ENCODE data around the gene PGS1.
A peak's percentile ranks its signal among the peaks of the same experiment; 100 is the strongest.
"Not testable (repeated sequence)": the region's sequence is repeated elsewhere in the genome, so short reads cannot be mapped to it uniquely, and the experiment has no call there.

PGS1 gene, protein sequence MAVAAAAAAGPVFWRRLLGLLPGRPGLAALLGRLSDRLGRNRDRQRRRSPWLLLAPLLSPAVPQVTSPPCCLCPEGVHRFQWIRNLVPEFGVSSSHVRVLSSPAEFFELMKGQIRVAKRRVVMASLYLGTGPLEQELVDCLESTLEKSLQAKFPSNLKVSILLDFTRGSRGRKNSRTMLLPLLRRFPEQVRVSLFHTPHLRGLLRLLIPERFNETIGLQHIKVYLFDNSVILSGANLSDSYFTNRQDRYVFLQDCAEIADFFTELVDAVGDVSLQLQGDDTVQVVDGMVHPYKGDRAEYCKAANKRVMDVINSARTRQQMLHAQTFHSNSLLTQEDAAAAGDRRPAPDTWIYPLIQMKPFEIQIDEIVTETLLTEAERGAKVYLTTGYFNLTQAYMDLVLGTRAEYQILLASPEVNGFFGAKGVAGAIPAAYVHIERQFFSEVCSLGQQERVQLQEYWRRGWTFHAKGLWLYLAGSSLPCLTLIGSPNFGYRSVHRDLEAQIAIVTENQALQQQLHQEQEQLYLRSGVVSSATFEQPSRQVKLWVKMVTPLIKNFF

DNA sequence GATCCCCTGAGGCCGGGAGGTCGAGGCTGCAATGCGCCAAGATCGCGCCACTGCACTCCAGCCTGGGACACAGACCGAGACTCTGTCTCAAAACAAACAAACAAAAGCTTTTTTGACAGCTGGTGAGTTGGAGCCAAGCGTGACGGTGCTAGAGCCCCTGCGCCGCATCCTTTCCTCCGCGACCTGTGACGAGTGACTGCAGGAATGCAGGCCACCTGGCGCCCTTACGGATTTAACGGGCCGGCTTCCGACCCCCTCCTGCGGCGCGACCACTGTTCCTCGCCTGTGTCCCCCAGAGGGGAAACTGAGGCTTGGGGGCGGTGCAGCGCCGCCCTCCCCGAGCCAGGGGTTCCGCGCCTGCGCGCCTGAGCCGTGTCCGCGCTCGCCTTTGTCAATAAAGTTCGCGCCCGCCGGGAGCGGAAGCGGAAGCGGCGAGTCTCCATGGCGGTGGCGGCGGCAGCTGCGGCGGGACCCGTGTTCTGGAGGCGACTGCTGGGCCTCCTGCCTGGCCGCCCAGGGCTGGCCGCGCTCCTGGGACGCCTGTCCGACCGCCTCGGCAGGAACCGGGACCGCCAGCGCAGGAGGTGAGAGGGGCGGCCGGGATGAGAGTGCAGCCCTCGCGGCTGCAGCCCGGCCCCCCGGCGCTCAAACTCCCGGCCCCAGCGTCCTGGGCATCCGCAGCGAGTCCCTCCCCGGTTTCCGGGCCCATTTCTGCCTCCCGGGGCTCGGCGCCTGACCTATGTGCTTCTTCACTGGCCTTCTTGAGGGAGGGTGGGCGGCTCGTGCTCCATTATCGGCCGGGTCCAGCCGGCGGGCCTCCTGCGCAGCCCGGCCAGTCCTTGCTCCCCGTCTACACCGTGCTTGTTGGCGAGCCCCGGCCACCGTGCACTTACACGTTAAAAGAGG lies at the start of gene PGS1:
PGS1 (plus strand) TSS at position 425 of the 906 bp plus-strand sequence; CDS start at position 442, 17 bp downstream.
- peak; percentile 93 for DNase-seq

DNA sequence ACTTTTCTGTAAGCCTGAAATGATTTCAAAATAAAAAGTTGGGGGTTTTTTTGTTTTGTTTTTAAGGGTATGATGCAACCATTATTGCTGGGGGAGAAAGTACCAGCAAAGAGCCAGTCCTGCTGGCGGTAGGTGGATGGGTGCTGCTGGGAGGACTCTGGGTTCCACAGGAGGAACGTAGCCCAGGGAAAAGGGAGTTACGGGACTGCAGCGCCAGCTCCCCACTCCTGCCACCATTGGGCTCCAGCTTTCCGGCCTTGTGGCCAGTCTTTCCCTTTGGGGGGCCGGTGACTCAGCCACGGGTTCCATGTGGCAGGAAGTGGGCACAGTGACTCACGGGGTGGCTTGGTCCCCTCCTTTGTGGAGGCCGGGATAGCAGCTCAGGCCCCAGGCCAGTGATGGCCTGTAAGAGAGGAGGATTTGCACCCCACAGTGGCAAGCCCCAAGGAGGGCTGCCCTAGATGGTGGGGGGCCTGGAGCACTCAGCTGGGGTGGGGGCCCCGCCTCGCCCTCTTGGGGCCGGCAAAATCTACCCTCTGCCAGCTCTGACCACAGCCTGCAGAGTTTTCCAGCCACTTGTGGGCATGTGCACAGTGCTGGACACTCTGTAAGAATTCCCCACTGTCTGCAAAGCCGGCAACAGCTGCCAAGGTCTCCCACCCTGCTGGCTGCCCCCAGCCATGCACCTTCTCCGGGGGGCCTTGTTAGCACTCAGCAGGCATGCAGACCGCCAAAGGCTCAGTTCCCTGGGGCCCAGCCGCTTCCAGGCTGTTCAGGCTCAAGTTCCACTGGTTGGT lies 49.0 kb upstream of the PGS1 start:
- DNase-seq, result no peak

DNA sequence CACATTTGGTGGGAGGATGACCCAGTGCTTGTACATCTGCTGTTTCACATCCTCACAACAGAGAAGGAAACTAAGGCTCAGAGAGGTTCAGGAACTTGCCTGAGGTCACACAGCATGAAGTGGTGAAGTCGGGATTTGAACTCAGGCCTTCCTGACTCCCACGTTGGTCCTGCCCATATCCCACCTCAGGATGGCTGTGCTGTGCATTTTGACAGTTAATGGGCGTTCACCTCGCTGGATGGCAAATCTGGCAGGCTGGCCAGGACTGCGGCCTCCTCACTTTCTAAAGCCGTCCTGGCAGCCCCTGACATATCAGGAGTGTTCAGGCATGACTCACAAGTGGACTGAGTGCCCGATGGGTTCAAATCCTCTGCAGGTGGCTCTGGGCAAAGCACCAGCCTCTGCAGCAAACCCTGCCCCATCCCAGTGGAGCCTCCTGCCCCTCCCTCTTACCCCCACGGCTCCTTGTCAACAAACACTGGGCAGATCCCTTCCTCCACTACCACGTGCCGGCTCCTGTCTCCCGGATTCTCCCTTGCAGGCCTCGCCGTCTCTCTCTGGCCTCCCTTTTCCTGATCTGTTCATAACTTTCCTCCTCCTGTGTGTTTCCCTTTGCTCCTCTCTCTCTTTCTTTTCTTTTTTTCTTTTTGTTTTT lies 47.8 kb upstream of the PGS1 start:
- DNase-seq, result peak; percentile 49

DNA sequence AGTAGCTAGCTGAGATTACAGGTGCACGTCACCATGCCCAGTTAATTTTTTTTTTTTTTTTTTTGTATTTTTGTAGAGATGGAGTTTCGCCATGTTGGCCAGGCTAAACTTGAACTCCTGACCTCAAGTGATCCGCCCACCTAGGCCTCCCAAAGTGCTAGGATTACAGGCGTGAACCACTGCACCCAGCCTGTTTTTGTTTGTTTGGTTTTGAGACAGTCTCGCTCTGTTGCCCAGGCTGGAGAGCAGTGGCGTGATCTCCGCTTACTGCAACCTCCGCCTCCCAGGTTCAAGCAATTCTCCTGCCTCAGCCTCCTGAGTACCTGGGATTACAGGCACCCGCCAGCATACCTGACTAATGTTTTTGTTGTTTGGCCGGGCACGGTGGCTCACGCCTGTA lies 47.1 kb upstream of the PGS1 start:
- DNase-seq, result not testable (repeated sequence)

DNA sequence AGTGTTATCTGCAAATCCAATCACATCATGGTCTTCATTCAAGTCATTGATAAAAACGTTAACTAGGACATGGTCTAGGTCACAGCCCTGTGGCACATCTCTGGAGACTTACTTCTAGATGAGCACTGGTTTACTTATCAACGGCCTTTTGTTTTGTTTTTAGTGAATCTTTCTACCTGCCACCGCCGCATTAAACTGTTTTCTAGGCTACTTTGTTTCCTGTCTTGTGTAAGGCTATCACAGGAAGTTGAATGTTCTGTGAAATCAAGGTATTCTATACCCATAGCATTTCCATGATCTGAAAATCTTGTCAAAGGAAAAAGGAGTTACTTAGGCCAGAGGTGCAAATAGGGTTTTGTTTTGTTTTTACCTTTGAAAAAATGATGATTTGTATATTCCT lies 45.5 kb upstream of the PGS1 start:
- no peak for DNase-seq

DNA sequence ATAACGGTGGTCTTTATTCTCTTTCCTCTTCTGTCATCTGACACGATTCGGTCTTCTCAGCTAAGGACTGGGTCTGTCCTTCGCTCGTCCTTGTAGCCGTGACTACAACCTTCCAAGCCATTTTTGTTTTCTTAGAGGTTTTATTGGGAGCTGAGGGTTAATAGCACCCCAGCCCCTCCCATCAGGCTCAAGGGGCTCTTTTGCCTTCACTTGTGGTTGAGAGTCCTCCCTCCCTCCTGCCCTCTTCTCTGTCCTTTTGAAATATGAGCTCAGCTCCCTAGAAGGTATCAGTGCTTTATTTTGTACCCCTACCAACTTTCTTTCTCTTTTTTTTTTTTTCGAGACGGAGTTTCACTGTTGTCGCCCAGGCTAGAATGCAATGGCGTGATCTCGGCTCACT lies 43.2 kb upstream of the PGS1 start:
- no peak for DNase-seq

DNA sequence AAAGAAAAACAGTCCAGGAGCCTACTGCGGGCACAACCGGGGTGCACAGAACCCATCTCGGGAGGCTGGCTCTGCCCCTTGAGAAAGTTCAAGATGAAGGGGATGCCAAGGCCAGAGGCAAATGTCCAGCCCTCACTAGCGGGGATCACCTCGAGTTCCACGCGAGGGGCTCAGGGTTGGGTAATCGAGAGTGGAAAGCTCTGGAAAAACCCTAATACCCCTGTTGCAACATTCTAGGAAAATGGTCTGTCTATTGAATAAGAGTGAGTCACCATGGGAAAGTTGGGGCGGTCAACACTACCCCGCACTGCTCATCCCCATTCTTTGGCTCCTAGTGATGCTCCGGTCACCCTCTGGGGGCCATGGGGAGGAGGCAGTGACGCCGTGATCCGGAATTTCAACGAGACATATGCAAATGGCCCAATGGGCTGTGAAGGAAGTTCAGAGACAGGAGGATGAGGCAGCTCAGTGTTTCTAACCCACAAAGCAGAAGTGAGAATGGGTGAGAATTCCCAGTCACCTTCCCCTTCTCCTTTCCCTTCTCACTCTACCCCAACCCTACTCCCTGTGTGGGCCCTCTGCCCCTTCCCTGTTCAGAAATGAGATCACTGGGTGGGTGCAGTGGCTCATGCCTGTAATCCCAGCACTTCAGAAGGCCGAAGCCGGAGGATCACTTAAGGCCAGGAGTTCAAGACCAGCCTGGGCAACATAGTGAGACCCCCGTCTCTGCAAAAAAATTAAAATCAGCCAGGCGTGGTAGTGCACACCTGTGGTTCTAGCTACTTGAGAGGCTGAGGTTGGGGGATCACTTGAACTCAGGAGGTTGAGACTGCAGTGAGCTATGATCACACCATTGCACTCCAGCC lies 41.0 kb upstream of the PGS1 start:
- DNase-seq, result no peak

DNA sequence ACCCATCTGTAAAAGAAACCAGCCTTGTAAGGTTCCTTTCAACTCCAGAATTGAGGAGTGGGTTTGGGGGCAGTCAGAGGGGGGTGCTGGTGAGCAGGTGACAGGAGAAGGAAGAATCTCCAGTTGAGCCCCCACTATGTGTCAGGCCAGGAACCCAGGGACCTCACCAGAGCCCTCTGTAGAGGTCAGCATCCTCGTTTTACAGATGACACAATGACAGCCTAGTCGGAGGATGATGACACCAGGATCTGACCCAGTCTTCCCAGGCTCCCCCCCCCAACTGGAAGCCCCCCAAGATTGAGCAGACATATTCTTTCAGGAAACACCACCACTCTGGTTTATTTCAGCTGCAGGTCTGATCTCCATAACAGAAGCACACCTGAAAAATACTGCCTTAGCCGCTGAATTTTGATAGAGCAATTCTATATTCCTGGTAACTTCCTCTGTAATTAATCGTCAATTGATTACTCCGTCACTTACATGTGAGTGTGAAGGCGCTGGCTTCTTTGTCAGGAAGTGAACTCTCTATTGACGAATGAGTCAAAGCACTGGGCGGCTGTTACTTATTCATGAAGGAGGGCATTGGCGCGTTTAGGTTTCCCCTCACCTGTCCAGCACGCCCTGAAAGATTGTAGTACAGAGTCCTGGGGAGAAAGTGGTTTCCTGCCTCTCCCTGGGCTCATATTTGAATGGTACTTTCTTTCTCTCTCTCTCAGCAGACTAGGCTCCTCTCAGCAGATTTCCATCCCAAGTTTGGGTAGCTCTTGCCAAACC lies 39.8 kb upstream of the PGS1 start:
- no peak for DNase-seq

DNA sequence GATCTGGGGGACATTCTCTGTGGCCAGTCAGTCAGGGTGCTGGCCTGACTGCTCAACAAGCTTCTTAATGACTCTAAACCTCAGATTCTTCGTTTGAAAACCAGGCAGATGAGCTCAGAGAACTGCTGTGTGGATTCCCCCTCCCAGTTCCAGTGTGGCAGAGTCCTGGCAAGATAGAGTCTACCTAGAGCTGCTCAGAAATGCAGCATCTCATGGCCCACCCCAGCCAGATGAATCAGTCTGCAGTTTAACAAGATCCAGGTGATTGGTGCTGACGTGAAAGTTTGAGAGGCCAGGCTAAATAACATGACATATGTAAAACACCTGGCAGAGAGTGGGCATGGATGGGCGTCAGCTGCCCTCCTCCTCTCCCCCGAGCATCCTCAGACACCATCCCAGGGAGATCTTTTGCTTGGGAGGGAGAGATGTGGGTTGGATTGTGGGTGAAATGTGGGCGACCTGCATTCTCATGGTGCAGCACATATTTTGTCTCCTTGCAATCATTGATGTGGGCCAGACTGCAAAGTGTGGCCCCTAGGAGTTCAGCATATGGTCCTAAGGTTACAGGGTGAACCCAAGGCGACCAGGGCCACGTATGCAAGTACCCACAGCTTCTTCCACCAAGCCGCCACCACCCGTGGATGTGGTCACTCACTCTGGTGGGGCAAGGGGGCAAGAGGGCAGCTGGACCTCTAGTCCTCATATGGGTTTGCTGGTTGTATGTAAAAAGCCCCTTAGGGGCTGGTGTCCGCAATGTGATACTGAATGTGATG lies 38.1 kb upstream of the PGS1 start:
- DNase-seq, result no peak

DNA sequence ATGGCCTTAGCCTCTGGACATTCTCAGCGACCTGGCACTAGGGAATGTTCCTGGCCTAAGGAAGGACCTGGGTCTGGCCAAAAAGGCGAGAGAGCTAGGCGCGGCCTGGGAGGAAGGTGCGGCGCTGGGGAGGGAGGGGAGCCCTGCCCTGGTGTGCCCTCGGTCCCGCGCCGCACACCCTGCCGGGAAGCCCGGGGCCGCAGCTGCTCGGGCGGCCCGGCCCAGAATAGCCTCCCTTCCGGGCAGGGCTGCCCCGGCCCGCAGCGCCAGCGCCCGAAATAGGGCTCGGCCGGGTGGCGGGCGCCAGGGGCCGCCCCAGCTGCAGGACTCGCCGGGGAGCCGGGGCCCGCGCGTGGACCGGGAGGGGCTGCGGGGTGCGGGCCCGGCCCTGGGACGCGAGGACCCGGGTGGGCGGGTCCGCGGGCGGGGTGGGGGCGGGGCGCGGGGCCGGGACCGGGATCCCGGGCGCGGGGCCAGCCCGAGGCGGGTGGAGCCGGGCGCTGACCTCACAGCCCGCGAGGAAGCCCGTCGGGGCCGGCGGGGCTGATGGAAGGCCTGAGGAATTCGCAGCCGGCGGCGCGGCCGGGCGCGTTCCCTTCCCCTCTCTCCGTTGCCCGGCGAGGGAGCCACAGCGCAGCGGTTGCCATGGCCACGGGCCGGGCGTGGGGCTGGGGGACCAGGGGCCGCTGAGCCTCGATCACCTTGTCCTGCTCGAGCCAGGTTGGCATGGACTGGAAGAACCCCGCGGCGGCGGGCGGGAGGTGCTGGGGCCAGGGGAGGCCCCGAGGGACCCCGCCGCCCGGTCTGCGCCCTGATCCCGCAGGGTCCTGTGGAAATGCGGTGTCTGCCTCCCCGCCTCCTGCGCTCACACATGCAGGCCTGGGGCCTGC lies 36.6 kb upstream of the PGS1 start:
- DNase-seq, result peak; percentile 89

DNA sequence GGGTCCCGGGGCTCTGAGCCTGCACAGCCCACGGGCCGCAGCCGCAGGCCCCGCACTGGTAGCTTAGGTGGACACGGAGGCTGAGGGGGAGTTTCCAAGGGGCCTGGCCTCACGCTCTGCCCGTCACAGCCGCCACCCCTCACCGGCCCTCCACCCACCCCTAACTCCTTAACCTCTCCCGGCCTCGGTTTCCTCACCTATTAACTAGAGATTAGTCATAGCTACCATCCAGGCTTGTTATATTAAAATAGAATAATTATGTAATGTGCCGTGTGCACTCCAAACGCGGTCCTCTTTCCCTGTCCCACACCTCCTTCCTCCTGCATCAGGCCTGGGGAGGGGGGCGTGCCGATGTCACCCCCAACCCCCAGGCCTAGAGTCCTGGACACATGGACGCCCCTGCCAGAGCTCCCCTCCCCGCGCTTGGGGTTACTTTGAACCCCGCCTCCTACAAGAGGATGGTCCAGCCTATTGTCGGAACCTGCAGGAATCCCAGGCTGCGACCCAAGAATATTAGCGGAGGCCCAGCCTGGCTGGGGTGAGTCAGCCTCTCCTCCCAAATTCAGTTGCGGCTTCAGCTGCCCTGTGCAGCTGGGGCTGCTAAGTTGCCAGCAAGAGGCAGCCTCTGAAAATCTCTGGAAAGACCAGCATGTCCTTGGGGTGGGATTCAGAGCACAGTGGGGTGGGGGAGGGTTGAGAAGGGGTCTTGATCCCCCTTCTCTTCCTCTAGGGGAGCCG lies 35.8 kb upstream of the PGS1 start:
- peak; percentile 66 for DNase-seq

DNA sequence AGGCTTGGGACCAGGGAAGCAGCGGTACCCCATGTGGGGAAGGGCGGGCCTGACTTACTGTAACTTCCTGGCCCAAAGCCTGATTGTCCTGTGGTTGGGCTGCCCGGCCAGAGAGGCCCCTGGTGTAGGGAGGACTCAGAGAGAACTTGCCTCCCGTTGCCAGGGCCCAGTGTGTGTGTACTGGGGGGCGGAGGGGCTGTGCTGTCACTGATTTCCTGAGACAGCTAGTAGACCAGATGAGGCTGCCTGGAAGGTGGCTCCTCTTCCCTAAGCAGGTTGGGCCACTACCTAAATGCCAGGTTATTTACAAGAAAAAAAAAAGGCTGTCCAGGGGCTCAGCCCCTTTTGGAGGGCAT lies 35.3 kb upstream of the PGS1 start:
- DNase-seq, result peak; percentile 57

DNA sequence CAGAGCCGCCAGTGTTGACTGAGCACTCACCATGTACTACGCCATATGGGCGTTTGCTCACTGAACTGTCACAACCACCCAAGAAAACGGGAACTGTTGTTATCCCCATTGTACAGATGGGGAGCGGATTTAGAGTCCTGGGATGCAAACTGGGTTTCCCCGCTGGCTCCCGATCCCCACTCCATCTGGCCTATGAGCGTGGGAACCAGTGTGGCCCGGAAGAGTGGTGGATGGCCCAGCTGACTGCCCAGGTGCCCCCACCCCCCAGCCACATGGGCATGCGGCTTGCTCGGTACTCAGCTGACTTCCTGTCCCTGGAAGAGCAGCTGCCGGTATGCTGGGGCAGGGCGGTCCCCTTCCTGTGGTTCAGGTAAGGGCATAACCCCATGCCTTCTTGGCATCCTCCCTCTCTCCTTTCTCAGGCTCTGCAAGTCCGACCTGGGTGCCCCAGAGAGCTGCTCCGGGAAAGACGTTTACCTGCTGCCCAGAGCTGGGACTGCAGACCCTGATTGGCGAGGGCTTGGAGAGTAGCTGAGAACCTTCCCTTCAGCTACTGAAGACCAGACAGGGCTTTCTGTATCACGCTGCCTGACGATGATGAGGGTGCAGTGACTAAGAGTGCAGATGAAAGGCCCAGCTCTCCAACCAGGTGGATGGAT lies 34.8 kb upstream of the PGS1 start:
- peak; percentile 65 for DNase-seq

DNA sequence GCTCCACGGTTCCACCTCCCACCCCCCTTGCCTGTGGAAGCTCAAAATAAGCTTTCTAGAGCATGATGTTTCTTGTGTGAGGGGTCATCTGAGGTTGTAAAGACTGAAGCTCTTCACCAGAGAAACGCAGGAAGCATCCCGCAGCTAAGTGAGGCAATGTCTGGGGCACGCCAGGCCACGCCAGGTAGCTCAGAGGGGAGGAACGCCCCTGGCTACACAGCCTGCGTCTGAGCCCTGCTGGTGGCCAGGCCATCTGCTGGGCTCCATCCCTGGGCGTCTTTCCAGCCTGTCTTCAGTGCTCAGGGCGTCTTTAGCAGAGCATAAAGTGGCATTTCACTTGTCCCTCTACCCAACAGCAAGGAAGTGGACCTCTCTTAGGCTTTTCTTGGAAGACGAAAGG lies 33.8 kb upstream of the PGS1 start:
- no peak for DNase-seq

DNA sequence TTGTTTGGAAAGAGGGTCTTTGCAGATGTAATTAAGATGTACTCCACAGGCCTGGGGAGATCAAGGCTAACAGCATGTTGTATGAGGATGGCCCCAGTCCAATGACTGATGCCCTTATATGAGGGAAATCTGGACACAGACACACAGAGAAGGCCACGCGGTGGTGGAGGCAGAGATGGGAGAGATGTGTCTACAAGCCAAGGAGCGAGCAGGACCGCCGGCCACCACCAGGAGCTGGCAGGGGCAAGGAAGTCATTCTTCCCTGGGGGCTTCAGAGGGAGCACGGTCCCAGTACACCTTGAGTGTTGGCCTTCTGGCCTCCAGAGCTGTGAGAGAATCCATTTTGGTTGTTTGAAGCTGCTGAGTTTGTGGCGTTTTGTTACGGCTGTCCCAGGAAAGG lies 33.3 kb upstream of the PGS1 start:
- DNase-seq, result no peak

DNA sequence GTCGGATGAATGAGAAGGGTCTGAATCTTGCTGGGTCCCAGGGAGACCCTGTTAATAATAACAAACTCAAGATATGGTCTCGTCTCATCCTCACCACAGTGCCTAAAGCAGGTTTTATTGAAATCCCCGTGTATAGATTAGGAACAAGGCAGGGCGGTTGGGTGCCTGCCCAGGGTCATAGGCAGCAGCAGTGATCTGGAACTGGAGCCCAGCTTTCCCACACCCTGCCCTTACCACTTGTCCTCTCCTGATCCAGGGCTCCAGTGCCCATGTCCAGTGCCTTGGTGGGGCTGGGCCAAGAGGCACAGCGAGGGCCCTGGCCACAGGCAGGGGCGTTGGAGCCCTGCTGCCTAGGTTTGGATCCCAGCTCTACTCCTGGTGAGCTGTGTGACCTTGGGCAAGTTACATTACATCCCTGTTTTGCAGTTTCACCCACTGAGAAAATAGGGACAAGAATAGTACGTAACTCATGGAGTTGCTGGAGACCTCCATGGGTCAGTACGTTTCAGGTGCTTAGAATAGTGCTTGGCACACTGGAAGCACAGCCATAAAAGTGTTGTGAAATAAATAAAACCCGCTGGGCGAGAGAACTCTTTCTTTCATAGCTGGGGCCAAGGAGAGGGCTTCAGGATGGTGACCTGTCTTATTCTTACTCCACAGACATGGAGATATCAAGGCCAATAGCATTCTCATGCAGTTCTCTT lies 32.5 kb upstream of the PGS1 start:
- no peak for DNase-seq

All from DMS53 (cell line).